ENCODE data around the gene PKP3.

PKP3 gene

DNA sequence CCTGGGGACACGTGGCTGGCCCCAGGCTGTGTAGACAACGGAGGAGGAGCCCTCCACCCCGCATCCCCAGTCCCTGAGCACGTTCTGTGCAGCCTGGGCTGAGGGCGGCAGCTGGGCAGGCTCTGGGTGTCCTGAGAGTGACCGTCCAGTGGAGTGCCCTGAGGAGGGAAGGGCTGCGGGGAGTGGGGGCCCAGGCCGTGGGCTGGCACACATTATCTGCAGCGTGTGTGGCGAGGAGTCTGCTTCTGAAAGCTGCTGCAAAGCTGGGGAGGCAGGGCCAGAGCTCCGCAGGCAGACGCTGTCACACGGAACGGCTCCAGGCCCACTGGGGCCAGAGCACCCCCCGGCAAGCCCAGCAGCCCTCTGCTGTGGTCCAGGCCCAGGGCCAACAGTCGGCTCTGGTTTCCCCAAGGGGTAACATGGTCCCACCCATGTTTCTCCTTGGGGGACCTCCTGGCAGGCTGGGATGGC, 48.6 kb downstream of the PKP3 start:
- DNase-seq (ENCODE audit: low read depth in 2 of 2, low spot score in 1 of 2), result no peak

DNA sequence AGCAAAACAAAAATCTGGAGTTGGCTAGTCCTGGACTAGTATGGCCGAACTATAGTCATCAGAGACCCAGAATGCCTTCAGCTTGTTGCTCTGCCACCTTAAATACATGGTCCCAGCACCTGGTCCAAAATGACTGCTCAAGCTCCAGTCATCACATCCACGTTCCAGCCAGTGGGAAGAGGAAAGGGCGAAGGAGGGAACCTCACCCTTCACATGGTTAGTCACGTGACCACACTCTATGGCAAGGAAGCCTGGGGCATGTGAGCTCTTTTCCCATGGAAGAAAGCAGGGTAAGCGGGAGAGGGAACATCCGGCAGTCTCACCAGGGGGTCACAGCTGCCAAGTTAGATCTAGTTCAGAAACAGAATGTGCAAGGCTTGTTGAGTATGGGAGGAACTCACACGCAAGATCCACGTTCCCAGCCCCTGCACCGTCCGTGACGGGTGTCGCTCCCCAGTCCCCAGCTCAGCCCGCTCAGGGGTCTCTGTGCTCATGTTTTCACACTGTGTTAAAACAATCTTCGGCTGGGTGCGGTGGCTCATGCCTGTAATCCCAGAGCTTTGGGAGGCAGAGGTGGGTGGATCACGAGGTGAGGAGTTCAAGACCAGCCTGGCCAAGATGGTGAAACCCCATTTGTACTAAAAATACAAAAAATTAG, 49.7 kb downstream of the PKP3 start:
- DNase-seq (ENCODE audit: low read depth in 2 of 2, low spot score in 1 of 2), result no peak

DNA sequence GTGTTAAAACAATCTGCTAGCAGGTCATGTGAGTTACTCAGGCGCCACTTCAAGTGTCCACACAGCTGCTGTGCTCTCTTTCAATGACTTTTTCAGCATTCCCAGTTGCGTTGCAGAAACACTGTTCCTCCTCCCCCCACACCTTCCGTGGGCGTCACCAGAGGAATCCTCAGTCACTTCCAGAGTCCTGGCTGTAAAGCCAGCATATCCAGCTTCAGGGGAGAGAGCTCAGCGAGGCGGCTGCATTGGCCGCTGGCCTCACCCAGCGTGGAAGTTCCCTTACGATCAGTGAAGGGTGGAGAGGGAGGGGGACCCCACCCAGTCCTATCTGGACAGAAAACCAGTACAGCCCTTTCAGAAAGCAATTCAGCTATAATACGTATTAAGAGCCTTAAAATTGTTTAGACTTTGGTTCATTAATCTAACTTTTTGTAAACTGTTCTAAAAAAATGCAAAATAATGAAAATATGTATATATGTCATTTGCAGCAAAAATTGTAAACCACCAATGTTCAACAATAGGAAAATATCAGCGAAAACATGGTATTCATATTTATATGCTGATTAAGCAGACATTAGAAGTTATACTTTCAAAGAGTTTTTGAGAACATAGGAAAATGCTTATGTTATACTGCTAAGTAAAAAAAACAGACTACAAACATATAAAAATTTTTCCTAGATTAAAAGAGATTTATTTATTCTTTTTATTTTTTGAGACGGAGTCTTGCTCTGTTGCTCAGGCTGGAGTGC, 50.6 kb downstream of the PKP3 start:
- DNase-seq (ENCODE audit: low read depth in 2 of 2, low spot score in 1 of 2), result no peak

DNA sequence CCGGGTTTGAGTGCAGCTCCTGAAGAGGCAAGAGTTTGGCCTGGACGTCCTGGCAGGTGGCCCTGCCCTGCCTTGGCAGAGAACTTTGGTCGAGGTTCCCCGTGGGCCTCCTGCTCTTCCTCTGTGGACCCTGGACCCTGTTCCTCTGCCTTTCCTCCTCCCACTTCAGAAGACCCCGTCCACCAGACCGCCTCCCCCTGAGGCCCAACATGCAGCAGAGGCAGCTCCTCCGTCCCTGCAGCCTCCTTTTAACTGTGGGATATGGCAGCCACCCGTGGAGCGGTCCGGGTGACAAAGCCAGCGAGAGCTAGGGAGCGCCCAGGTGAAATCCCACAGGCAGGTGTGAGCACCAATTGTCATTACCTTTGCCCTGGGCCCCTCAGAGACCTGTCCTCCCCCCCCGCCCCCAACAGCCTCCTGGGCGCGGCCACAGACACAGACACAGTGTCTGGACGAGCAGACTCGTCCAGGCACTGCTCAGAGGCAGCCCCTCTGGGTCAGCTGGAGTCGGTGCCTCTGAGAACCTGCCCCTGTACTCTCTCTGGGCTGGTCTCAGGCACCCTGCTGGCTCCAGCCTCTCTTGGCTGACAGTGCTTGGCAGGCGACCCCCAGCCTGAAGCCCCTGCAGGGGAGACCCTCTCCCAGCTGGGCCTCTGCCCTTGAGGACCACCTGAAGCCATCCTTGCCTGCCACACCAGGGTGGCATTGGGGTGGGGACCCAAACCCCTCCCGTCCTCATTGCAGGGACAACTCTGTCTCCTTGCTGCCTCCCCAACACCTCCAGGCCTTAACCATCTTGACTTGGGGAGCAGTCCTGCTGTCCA, 52.0 kb downstream of the PKP3 start:
- DNase-seq (ENCODE audit: low read depth in 2 of 2, low spot score in 1 of 2), result no peak

DNA sequence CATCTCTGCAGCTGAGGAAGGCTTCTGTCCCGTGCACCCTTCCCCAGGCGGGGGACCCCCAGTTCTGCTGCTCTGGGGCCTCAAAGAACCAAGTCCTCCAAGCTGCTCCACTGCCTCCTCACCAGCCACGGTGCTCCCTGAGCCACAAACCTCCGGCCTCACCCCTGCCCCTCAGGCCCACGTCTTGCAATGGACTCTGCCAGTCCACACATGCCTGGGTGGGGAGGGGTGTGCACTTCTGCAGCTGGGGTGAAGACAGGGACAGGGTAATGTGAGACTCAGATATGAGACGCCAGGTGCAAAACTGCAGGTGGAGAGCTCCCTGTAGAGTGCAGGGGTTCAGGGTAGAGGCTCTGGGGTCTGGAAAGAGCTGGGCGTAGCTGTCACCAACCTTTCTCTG, 52.9 kb downstream of the PKP3 start:
- no peak for DNase-seq (ENCODE audit: low read depth in 2 of 2, low spot score in 1 of 2)

DNA sequence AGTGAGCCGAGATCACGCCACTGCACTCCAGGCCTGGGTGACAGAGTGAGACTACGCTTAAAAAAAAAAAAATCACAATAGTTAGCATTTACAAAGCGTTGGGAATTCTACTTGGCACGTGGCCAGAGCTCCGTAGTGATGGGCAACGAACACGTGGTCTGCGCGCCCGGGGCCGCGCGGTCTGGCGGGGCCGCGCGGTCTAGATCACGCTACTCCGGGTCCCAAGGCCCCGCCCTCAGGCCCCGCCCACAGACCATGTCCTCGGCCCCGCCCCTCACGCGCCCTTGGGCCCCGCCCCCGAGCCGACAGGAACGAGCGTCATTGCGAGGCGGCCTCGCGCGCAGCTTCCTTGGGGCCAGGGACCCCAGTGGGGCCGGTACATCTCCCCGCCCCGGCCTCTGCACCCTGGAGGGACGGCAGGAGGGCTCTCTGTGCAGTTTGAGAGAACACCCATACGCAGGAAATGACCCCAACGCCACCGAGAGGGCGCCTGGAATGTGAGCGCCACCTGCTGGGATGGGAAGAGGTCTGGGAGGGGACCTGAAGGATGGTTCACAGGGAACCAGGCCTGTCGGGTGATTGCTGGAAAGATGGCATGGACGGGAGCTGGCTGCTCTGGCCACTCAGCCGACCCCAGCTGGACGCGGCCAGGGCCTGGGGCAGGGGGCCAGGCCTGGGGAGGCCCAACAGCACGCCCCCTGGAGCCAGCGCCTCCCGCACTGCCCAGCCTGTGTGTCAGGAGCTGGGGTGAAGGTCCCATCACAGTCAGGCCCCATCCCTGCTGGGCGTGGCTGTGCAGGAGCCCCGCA, 54.1 kb downstream of the PKP3 start:
- peak; percentile 88 to 92 for DNase-seq (ENCODE audit: low read depth in 2 of 2, low spot score in 1 of 2)

DNA sequence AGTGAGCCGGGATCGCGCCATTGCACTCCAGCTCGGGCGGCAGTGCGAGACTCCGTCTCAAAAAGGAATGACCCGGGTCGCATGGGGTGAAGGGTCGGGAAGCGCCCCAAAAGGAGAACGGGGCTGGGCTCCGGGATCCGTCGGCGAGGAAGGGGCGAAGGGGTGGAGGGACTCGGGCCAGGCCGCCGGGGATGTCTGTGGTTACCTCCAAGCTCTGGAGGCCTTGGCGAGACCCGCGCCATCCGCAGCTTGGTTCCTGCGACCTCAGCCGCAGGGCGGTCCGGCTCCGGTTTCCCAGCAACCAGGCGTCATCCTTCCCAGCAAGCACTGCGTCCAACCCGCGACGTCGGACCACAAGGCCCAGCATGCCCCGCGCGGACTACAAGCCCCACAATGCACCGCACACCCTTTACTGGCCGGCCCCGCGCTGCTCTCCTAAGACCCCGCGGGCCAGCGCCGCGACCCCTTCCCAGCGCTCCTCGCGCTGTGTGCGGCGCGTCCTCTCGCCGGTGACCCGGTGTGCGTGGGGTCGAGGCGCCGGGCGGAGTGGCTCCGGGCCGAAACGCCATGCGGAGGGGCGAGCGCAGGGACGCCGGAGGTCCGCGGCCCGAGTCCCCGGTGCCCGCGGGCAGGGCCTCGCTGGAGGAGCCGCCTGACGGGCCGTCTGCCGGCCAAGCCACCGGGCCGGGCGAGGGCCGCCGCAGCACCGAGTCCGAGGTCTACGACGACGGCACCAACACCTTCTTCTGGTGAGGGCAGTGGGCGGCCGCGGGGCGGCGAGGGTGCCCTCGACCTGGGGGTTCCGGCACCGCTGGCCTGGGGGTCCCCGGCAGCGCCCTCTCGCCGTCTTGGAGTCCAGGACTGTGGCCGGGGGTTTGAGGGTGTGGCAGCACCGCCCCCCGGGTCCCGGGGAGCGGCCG, 56.1 kb downstream of the PKP3 start, which contains the start of gene PTDSS2:
TSS of gene PTDSS2 (plus strand) at position 391 of the 920 bp plus-strand sequence. CDS start at position 568, 177 bp downstream.
- peak; percentile 90 to 92 for DNase-seq (ENCODE audit: low read depth in 2 of 2, low spot score in 1 of 2)

DNA sequence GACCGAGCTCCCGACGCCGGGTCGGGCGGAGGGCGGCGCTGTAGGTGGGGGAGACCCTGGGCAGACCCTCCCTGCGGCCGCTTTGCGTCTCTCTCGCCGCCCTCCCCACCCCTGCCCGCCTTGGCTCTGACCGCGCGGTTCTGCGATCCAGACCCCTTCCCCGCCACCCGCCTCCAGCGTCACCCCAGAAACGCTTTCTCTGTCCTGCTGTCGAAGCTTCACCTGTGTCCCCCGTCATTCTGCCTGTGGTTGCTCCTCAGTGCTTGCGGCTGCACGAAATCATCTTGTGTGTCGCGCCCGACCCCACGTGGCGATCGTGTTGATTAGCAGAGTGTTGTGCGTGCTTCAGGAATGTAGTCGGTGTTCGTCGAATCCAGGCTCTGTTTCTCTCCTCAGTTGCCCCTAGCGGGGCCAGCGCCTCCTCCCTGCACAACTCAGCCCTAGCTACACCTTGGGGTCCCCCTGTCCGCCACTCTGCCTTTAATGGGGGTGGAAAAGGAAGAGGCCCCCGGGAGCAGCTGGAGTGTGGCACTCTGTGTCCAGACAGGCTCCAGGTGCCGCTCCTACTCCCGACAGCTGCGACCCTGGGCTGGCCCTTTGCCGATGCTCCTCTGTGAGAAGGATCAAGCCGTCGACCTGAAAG, 56.9 kb downstream of the PKP3 start:
- peak; percentile 64 to 65 for DNase-seq (ENCODE audit: low read depth in 2 of 2, low spot score in 1 of 2)

DNA sequence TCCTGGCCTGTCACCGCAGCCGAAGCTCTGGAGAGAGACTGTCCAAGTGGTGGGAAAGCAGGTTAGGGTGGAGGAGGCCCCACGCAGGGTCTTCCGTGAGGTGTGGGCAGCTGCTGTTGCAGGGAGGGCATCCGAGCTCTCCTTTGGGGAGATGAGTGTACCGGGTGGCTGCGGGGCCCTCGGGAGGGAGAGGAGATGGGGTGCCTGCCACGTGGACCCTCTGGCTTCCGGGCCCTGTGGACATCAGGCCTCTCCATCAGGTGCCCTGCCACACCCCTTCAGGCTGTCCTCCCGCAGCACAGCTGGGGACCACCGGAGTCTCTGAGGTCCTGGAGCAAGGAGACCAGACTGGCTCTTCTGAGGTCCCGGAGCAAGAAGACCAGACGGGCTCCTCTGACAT, 57.7 kb downstream of the PKP3 start:
- DNase-seq (ENCODE audit: low read depth in 2 of 2, low spot score in 1 of 2), result no peak

DNA sequence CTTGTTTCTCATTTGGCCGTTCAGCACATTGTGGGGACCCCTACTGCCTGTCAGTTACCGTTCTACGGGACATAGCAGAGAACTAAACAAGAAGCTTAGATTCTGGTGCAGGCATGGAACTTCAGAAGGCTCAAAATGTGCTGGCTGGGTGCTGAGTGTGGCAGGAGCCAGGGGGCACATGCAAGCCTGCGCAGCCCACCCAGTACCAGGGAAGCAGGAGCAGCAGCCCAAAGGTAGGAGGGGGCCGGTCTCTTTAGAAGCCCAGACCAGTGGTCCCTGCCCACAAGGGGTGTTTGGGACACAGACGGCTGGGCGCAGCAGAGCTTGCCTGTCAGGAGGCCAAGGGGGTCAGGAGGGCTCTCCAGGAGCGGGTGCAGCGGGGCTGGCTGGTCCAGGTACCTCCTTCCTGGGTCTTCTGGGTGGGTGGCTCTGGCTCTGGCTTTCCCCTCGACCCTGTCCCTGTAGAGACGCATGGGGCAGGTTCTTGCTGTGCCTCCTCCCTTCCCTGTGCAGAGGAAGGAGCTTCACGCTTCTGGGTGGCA, 58.3 kb downstream of the PKP3 start:
- DNase-seq (ENCODE audit: low read depth in 2 of 2, low spot score in 1 of 2), result no peak

DNA sequence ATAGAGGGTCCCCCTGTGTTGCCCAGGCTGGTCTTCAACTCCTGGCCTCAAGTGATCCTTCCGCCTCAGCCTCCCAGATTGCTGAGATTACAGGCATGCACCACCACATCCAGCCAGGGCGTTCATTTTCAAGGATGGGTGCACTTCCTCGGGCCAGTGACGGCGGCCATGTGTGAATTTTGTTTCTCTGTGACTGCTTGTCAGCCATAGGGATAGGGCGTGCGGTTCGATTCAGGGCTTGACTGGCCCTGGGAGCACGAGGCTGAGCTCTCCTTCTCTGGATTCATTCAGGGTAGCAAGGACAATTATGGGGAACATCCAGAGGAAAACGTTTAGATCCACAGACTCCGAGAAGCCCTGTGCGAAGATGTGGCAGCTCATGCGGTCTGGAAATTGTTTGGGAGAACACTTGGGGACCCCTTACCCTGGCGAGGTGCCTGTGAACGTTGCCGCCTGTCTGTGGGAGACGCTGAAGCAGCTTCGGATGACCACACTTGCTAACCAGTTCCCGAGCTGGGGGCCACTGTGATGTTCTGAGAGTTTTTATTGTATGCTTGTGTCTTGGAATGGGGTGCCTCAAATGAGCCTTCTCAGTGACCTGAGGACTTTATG, 59.0 kb downstream of the PKP3 start:
- no peak for DNase-seq (ENCODE audit: low read depth in 2 of 2, low spot score in 1 of 2)

DNA sequence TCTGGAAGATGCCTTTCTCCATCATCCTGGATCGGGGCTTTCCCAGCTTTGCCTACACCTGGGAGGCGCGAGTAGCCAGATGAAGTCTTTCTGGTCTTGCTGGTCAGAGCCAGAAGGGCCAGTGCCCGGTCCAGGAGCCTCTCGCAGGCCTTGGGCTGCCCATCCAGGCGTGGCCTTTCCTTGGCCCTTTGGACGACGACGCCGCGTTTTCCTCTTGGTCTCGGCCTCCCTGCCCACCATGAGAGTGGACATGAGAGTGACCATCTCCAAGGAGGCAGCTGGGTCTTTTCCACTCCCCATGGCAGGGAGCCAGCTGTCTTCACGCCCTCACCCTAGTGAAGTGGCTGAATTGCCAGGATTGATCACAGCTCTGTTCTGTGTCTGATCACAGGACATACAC, 59.6 kb downstream of the PKP3 start:
- no peak for DNase-seq (ENCODE audit: low read depth in 2 of 2, low spot score in 1 of 2)

DNA sequence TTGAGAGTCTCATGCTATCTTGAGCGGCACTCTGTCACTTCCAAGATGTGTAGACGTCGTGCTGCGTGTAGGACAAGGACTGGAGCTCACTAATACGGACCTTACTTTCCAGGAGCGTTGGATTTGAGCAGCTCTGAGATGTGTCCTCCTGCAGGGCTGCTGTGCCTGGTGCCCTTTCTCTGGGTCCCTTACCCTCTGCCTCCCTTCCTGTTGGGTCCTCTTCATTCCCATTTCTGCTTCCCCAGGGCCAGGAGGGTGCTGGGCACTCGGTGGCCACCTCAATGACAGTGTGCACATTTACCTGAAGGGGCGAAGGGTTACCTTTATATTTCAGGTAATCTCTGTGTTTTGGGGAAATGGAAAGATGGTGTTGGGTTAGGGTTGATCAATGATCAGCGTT, 60.0 kb downstream of the PKP3 start:
- no peak for DNase-seq (ENCODE audit: low read depth in 2 of 2, low spot score in 1 of 2)
